ENCODE measurements around the gene GPX3.

- no peak for TF ChIP-seq GATA2 (IDR thresholded peaks at IDR 0.05; ENCODE audit: low read depth, low read length)
- TF ChIP-seq GATA3 (IDR thresholded peaks at IDR 0.05; ENCODE audit: low read depth, low read length), result no peak
Observed at GRCh38 chr5:151037561-151038411, 17.4 kb downstream of the GPX3 start.

All from SH-SY5Y (cell line).